ENCODE results near the gene KAT6B.
"Not testable (repeated sequence)": the region's sequence is repeated elsewhere in the genome, so short reads cannot be mapped to it uniquely, and the experiment has no call there.

Gene KAT6B

GRCh38 chr10:74874649-74875048 lies 48.2 kb downstream of the KAT6B start:
- H3K4me3 ChIP-seq (replicated peaks in 1 of 2; ENCODE audit: low read depth in 2 of 2, low read length in 2 of 2): no peak overlapping the region
- no peak for TF ChIP-seq CTCF (IDR thresholded peaks at IDR 0.05; ENCODE audit: low read depth, low read length)
- no peak for DNase-seq (ENCODE audit: low read depth in 2 of 2)

GRCh38 chr10:74875068-74875467 lies 48.7 kb downstream of the KAT6B start:
- TF ChIP-seq CTCF (IDR thresholded peaks at IDR 0.05; ENCODE audit: low read depth, low read length): no peak
- DNase-seq (ENCODE audit: low read depth in 2 of 2): no peak
- no peak overlapping the region for H3K4me3 ChIP-seq (replicated peaks in 1 of 2; ENCODE audit: low read depth in 2 of 2, low read length in 2 of 2)

DNA sequence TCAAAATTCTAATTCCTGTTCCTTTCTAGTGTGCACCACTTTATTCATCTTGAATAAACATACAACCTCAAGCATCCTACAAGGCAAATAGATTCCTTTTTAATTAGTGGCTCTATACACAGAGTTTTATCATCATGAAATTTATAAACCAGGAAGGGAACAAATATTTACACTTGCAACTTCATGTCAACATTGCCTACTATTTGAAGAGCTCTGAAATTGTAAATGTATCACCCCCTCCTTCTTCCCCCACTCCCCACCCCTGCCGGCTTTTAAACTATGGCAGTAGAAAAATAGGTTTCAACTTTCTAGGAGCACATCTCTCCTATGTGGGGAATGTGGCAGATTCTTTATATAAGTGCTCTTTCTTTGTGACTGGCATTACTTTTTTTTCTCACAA lies 49.6 kb downstream of the KAT6B start:
- no peak for TF ChIP-seq CTCF (IDR thresholded peaks at IDR 0.05; ENCODE audit: low read depth, low read length)
- no peak for DNase-seq (ENCODE audit: low read depth in 2 of 2)
- H3K4me3 ChIP-seq (replicated peaks in 1 of 2; ENCODE audit: low read depth in 2 of 2, low read length in 2 of 2): no peak overlapping the region

DNA sequence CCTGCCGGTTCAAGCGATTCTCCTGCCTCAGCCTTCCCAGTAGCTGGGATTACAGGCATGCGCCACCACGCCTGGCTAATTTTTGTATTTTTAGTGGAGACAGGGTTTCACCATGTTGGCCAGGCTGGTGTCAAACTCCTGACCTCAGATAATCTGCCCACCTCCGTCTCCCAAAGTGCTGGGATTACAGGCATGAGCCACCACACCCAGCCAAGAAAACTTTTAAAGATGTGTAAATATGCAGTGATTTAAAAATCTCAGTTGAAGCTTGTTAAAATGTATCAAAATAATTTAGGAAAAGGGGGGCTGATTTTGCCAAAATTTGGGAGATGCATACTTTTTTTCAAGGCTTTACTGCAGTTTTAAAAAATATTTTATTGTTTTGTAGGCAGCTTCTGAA lies 50.7 kb downstream of the KAT6B start:
- DNase-seq (ENCODE audit: low read depth in 2 of 2); H3K4me3 ChIP-seq (replicated peaks in 1 of 2; ENCODE audit: low read depth in 2 of 2, low read length in 2 of 2): not testable (repeated sequence)

DNA sequence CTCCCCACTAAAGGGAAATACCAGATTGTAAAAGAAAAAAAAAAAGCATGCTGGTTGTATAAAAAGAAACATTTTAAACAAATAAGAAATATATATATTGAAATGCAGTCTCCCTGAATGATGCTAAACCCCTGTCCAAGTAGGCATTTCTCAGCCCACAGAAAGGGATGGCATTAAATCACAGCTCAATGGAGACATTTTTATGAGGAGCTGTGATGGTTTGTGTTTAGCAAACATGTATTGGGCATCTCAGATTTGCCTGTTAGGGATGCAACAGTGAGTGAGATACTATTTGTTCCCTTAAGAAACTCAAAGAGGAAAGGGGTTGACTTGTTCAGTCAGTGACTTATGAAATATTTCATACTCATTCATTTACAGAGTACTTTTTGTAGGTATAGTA lies 51.5 kb downstream of the KAT6B start:
- H3K4me3 ChIP-seq (replicated peaks in 1 of 2; ENCODE audit: low read depth in 2 of 2, low read length in 2 of 2): no peak overlapping the region
- TF ChIP-seq CTCF (IDR thresholded peaks at IDR 0.05; ENCODE audit: low read depth, low read length): no peak
- DNase-seq (ENCODE audit: low read depth in 2 of 2): no peak

- peak in 1 of 2 donors; percentile 45 for DNase-seq (ENCODE audit: low read depth in 2 of 2)
- no peak for TF ChIP-seq CTCF (IDR thresholded peaks at IDR 0.05; ENCODE audit: low read depth, low read length)
- H3K4me3 ChIP-seq (replicated peaks in 1 of 2; ENCODE audit: low read depth in 2 of 2, low read length in 2 of 2): no peak overlapping the region
Measured at GRCh38 chr10:74880041-74880440, 53.6 kb downstream of the KAT6B start.

GRCh38 chr10:74881253-74881884 lies 55.0 kb downstream of the KAT6B start:
- no peak overlapping the region for H3K4me3 ChIP-seq (replicated peaks in 1 of 2; ENCODE audit: low read depth in 2 of 2, low read length in 2 of 2)
- no peak for DNase-seq (ENCODE audit: low read depth in 2 of 2)
- TF ChIP-seq CTCF (IDR thresholded peaks at IDR 0.05; ENCODE audit: low read depth, low read length): no peak
